ENCODE measurements around the gene MTHFD2L.

The MTHFD2L gene

DNA sequence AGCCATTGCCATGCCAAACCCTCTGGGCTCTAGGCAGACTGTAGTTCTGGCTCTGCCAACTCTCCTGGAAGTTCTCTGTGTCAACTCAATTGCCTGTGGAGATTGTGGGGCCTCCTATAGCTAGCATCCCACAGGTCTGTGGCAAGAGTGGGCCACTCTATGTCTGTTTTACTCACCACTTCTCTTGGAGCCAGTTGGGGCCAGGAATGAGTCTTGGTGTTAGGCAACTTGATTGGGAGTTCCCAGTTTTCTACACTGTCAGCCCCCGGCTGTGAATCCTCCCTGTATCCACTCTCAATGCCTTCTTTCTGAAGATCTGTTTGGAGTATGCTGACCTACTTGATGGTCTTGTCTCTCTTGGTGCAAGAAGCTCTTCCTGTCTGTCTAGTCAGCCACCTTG is 102.1 kb downstream of the MTHFD2L start:
- DNase-seq = no peak

DNA sequence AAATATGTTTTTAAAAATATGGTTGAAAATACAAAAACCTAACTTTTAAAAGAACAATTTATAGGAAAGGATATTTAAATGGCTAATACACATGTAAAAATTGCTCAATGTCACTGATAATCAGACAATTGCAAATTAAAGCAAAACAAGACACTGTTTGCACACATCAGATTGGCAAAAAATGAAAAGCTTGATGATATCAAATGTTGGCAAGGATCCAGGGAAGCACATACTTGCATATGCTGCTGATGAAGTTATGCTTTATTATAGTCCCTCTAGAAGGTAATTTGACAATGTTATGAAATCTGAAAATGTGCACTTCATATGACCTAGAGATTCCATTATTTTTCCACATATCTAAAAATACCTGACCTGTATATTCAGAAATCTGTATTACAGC is 104.6 kb downstream of the MTHFD2L start:
- DNase-seq = no peak

DNA sequence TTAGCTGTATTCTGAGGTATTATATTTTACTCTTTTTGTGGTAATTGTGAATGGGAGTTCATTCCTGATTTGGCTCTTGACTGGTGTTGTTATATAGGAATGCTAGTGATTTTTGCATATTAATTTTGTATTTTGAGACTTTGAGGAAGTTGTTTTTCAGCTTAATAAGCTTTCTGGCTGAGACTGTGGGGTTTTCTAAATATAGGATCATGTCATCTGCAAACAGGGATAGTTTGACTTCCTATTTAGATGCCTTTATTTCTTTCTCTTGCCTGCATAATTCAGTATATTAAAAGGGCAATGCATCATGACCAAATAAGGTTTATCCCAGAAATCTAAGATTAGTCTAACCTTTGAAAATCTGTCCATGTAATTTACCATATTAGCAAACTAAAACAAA is 105.6 kb downstream of the MTHFD2L start:
- no peak for DNase-seq

DNA sequence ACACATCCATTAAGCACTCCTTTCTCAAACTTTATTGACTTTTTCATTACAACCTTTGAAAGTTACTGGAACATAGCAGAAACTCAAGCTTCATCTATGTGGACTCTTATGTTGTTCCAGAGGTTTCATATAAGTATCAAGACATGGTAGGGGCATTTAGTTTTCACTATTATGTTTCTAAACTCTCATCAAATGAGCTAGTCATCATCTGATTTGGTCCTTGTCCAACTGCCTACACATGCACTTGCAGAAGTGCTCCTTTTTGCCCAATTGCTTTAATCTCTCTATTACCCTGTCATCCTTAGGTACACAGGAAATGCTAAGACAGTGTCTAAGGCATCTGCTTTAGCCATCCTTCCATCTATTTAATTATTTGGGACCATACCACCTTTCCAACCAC is 108.2 kb downstream of the MTHFD2L start:
- DNase-seq = no peak

DNA sequence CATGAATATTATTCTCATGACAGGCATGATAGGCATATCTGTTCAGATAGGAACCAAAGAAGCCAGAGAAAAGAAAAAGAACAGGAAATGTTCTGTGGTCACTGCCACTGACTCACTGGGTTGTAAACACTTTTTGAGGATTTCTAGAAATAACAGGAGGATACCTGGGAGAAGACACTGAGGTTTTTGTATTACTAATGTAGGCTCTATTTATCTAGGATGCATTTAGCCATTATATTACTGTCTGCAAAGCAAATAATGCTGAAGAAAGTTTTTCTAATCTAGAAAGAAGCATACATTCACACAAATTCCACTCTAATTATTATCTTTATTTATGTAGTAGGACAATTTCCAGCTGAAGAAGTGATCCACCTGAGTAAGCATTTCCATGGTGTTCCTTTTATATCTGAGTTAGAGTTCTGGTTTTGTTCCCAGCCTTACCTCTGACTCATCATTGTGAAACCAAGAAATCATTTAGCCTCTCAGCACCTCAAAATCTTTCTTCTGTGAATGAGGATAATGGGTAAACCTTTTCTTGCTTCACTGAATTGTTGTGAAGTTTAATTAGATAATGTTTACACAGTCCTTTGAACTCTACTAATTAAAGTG is 110.2 kb downstream of the MTHFD2L start:
- no peak for DNase-seq

DNA sequence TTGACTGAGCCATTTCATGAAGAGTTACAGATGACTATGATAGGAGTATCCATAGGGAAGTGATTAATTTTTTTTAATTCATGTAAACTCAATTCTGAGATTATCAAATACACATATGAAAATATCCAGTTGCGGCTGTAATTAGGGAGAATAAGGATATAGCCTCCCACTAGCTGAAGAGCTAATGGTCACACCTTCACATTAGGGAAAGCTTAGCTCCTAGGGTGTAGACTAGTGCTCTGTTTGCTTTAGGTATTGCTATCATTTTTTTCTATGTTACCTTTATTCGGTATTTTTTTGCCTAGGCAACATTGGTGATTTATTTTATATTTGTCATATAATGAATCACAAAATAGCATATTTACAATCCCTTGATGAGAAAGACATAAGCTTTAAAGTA is 110.7 kb downstream of the MTHFD2L start:
- no peak for DNase-seq

DNA sequence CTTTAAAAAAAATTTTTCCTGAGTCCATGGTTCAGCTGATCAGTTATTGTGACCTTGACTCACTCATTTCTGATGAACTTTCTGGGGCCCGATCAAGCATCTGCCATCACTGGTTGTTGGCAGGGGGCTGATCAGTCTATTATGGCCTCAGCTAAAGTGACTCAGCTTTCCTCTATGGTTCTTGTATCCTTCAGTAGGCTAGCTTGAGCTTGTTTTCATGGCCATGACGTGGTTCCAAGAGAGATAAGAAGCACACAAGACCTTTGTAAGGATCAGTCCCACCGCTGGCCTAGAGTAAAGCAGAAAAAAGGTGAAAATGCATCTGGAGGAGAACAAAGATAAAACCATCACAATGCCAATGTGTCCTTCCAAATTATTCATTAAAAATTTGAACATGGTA is 120.6 kb downstream of the MTHFD2L start:
- no peak for DNase-seq

DNA sequence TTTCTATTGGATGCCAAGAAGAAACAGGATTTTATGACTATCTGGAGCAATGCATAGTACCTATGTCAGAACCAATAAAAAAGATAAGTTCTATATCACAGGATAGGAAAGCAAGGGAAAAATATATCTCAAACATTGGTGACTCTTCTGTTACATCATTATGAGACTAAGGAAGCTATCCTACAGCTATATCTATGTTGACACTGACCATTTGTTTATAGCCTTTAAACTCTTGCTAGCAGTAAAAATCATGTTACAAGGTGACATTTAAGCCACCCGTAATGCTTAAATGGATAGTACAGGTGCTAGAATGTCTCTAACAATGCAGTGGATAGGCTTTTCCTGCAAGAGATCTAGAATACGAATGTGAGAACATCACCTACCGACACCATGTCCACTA is 121.8 kb downstream of the MTHFD2L start:
- no peak for DNase-seq

DNA sequence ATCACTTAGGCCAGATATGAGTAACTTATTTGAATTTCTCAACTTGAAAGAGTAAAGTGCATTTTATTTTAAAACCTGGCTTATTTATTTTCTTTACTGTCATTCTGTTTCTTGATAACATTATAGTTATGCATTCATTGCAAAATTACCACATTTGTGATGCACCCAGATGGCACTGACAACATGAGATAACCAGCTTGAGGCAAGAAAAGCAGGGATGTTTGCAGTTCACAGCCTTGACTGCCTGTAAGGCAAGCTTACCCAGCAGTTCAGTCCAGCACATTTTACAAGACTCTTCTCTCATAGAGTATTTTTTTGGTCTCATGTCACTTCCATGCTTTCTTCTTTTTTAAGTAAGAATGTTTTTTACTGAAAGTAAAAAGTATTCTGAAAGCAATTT is 125.0 kb downstream of the MTHFD2L start:
- DNase-seq = no peak

DNA sequence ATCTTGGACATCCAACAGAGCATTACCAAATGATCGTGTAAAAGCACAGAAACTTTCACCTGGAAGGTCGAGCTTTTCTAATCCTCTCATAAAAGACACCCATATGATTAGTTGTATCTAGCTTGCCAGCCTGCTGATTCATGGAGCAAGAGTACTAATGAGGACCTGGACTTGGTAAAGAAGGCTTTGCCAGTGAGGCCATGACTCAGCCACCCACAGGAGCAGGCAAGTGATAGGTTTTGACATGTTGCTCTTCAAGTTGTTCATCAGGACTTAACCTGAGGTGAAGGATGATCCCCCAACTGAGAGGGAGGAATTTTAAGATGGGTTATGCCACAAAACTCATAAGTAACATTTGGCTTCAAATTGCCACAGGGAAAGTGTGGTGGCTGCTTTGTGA is 125.7 kb downstream of the MTHFD2L start:
- no peak for DNase-seq

DNA sequence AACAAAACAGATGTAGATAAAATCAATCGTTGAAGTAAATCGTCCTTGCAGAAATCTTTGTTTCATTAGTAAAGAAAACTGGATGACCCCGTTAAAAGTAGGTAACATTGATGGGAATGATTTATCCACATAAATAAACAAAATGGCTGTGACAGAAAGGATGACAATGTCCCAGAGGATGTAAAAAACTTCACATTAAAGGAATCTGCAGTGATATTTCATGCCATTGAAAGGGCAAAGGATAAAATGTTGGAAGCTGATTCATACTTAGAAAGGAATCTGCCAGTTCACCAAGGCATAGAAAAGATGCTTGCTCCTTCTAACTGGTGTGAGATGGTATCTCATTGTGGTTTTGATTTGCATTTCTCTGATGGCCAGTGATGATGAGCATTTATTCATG is 126.1 kb downstream of the MTHFD2L start:
- DNase-seq = no peak

DNA sequence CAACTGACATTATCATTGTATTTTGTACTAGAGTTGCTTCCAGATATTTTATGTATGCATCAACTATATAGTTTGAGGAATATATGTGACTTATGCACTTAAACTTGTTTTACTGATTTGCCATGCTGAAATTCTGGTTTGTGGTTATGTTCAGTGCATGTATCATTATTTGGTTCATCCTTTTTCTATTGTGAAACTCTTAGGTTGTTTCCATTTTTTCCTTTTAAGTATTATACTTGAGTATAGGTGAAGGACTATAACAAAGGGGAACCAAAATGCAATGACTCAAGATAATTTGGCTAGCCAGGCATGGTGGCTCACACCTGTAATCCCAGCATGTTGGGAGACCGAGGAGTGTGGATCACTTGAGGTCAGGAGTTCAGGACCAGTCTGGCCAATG is 129.2 kb downstream of the MTHFD2L start:
- DNase-seq = no peak

DNA sequence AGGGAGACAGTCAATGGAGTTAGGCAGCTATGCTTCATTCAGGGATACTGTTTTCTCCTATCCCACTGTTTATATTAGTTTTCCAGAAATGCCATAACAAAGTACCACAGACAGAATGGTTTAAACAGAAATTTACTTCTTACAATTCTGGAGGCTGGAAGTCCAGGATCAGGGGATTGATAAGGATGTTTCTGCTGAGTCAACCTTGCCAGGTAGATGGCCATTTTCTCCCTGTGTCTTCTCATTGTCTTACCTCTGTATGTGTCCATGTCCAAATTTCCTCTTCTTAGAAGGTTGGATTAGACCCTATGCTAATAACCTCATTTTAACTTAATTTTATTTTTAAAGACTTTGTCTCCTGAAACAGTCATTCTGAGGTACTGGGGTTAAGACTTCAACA is 129.9 kb downstream of the MTHFD2L start:
- no peak for DNase-seq

DNA sequence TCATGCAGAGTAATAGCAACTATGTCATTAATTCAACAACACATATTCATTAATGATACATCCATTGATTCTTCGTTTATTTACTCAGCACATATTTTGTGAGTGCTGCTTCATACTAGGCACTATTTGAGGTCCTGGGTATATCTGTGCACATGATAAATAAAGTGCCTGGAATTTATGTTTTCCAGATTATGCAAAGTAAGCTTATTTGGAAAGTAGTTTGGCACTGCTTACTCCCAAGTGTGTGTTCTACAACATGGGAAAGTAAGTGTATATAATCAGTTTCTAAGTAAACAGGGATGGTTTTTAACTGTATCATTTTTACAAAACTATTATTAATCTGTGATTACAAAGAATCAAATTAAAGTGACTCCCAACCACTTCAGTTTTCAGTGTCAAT is 133.6 kb downstream of the MTHFD2L start:
- DNase-seq = no peak

DNA sequence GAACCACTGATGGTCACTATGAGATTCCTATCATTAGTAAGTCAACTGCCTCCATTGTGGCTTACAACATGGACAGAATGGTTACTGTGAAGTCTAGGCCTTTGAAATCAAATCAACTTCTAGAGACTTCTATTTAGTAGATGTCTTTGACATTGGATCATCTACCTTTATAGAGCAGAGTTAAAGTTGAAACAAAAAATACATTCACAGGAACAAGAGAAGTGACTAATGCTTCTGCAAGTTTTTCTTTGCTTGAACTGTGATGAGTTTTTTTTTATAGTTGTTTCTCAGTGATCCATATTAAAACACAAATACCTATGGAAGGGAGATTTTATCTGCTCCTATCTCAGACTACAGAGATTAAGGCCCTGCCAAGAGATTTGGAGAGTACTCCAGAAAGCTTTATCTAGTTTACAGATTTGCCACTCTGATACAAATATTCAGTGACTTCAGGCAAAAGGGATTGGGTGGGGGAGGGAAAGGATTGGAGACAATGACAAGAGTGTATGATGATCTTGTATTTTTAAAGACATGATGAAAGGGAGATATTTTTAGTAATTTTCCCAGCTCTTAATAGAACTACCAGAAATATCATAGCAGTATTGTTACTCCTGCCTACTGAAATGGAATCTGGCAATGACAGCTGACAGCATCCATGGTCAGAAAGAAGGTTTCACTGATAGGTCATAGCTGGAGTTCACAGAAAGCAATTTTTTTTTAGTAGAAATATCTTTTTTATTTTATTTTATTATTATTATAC is 134.4 kb downstream of the MTHFD2L start:
- no peak for DNase-seq

DNA sequence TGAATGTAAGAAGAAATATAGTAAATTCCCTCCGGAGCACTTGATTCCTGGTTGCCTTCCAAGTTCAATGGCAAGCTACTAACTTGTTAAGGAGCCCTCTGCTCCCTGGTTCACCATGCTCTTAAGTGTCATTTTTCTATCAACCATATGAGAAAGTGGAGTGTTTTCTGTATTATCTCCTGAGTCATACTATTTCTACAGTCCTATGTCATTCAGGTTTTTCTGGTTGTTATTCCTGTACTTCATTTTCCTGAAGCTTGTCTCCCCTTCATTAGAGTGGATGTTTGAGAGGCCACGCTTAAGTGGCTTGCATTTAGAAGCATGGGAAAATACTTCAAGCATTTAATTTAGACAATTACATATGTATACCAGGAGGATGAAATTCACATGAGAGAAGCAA is 135.6 kb downstream of the MTHFD2L start:
- no peak for DNase-seq

DNA sequence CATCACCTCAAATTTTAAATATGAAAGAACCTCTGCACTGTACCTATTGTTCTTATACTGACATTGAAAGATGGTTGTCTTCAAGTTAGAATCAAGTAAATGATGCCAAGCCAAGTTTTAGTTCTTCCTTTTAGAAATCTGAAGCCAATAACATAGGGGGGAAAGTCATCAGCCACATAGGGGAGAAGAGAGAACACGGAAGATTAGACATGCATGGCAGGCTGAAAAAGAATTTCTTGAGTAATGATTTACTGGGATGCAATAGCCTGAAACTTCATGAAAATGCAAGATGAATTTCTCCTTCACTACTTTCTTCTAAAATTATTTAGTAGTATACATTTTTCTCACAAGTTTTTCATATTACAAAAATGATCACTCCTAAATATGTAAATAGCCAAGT is 136.8 kb downstream of the MTHFD2L start:
- no peak for DNase-seq

DNA sequence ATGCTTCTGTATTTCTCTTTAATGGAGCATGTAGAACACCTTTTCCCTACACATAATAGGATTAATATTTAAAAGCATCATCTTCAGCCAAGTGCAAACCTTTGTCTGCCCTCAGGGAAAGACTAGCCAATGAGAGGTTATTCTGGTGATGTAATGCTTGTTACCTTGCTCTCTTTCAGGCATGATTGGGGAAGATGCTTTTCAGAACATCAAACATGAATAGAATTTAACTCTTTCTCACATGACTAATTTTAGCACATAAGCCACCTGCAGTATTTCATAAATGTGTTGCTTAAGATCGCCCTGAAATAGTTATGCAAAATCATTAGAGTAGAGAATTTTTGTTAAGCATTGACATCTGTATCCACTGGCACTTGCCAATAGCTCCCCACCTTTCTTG is 139.6 kb downstream of the MTHFD2L start:
- DNase-seq = no peak

DNA sequence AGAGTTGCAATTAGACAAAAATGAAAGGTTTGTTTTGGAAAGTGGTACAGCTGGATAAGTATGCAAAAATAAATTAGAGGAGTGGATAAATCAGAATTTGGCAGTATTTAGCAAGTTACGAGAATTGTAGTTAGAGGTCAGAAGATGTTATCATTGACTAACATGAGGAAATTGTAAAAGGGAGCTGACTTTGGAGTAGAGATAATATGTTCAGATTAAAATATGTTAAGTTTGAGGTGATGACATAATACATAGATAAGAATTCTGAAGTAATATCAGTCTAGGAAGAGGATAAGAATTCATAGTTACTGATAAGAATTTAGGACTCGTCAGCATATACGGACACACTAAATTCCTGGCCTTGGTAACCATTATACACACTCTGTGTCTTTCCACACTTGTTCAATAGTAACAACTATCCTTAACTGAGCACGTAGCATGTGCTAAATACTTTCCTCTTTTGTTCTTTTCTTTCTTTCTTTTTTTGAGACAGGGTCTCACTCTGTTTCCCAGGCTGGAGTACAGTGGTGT is 146.2 kb downstream of the MTHFD2L start:
- no peak for DNase-seq

DNA sequence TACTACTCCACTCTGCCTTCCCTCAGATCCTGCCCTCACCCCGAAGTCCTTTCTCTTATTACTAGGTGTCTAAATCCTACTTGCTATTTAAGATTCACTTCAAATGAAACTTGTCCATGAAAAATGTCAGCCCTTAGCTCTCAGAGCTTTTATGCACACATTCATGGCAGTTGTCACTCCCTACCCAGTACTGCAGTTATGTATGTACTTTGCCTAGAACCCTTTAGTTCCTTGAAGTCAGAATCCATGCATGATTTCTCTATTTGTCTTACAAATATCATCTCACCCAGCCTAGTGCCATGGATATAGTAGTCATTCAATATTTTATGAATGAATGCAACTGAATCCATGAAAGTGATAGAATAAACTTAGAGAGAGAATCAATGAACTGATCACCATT is 147.1 kb downstream of the MTHFD2L start:
- DNase-seq = no peak

DNA sequence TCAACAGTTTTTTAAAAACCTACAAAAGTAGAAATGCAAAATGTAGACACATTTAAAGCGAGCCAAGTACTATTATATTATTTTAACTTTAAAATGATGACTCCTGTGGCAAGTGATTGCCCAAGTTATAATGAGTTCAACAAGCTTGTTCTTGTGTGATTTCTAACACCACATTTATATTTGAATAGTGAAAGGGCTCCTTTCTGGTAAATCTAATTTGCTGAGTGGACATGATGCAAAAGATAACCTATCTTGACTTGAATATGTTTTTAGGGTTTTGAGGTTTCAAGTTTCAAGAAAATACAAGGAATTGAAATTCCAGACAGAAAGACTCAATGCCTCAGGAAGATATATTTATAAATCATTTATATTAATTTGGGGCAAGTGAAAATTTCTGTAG is 149.3 kb downstream of the MTHFD2L start:
- DNase-seq = no peak

DNA sequence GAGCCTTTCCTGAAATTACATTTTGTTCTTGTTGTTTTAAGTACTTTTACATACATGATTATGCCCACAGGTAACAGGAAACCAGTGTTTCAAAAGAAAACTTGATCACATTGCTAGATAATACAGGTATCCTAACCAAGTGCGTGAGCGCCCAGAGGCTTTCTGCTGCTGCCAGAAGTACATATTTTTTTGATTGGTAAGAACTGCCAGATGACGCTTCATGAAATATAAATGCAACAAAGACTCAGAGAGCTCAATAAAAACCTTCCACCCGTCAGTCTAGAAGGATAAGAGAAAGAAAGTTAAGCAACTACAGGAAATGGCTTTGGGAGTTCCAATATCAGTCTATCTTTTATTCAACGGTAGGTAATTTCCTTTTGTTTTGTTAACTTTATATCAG is 150.3 kb downstream of the MTHFD2L start, which contains the start of gene EPGN:
EPGN (plus strand) TSS at position 256 of the 400 bp plus-strand sequence; CDS start at position 320, 64 bp downstream.
- no peak for DNase-seq

DNA sequence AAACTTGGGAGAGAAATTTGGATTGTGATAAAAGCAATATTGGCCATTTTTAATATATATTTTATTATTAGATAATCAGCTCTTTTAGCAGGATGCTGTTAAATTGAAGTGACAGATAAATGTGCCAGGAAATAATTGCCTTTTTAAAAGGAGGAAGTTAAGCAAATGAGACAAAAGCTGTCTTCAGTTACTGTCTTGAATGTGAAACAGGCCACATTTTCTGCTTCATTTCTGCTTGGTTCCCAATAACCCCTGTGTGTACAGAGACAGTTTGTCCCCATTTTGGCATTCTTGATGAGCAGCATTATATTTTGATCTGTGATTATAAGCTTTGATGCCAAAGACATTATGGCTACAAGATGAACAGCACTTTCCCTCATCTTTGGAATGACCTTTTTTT is 151.3 kb downstream of the MTHFD2L start:
- no peak for DNase-seq

DNA sequence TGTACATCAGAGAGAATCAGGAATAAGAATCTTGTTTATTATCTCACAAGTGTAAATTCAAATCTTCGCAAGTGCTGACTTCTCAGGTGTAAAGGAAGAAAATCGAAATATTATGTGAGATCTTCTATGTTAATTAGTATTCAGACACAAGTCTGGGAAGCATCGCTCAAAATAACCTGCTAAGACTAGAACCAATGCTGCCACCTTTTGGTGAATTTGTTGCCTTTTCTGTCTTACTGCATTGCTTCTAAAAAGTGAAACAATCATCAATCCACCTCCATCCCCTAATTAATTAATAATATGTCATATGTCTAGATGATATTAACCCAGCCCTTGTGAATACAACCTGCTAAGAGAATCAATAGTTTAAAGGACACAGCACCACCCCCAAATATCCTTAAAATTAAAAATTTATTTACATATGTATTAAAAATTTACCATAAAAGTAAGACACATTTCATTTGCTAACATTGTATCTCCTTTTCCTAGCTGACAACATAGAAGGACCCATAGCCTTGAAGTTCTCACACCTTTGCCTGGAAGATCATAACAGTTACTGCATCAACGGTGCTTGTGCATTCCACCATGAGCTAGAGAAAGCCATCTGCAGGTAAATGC is 153.9 kb downstream of the MTHFD2L start:
- DNase-seq = no peak

Data from stimulated activated CD4-positive, alpha-beta T cell treated with anti-CD3 and anti-CD28 coated beads, Interleukin-4, amount 100 ng/mL, for 4 hours (primary cell).